Measurements from ENCODE around the gene VSTM5.

DNA sequence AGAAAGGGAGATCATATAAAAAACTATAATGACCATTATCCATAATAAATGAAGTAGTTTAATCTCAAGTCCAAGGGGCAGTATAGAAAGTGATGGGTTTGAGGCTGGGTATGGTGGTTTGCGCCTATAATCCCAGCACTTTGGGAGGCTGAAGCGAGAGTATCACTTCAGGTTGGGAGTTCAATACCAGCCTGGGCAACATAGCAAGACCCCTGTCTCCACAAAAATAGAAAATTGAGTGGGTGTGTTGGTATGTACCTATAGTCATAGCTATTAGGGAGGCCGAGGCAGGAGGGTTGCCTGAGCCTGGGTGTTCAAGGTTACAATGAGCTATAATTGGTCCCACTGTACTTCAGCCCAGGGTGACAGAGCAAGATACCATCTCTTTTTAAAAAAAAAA, 42.4 kb downstream of the VSTM5 start:
- TF ChIP-seq GATA3 (IDR thresholded peaks at IDR 0.05; ENCODE audit: low read depth, low read length) (no peak), GATA2 (IDR thresholded peaks at IDR 0.05; ENCODE audit: low read depth, low read length) (no peak)

All from SH-SY5Y (cell line).